ENCODE results near the gene CEP112.

DNA sequence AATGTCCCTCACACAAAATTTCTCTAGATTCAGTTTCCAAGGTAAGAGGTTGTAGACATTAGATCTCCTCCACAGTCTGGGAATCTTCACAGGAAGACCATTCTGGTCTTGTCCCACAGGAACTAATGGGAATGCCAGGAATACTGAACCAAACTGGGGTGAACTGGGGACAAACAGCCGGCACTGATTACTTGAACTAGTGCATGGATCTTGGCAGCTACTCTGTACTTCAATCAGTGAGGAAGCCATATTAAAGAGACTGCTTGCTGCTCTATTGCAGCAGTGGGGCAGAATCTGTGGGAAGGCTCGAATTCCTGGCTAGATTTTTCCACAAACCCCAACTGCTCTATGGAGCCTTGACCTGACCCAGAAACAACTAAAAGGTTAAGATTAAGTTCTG, 361.6 kb downstream of the CEP112 start:
- TF ChIP-seq POLR2A (IDR thresholded peaks at IDR 0.05; ENCODE audit: low read depth, low read length) (no peak), POLR2AphosphoS5 (IDR thresholded peaks at IDR 0.05; ENCODE audit: low read depth, low read length) (no peak), TAF1 (IDR thresholded peaks at IDR 0.05; ENCODE audit: low read depth, low read length) (no peak), PAX5 (IDR thresholded peaks at IDR 0.05; ENCODE audit: insufficient read depth, low read length, severe bottlenecking) (no peak), SPI1 (IDR thresholded peaks at IDR 0.05; ENCODE audit: low read depth, low read length) (no peak)

Measured in GM12891 (cell line).